Muscle of arm (tissue), 12 donors: ENCODE measurements around the gene KCTD6. TPM values are rescaled to one million over a fixed set of nuclear protein-coding genes. Genes with fewer than 3 reads are reported as not detected.

Experiments used
- DNase-seq: peaks from one replicate; pipeline ENCODE4 v3.0.0-alpha.2; 2013
- polyA plus RNA-seq, 12 donors: library from polyadenylated mRNA; unstranded; fragments of 120-200 nt; gene quantifications; one replicate each; pipeline ENCODE4 v1.2.1, GENCODE V29; 2013; ENCODE audit not compliant: insufficient read length in 12 of 12

The KCTD6 gene
- polyA plus RNA-seq, 12 donors: 9.7 to 17.3 (median 13.9) TPM; not detected in 1

GRCh38 chr3:58544541-58544940 lies 52.6 kb downstream of the KCTD6 start:
- DNase-seq: no peak

GRCh38 chr3:58551636-58552180 lies 59.8 kb downstream of the KCTD6 start:
- no peak for DNase-seq

Other genes with a start within 250 kb of the KCTD6 start
- gene RPP14, start 185.9 kb upstream of the KCTD6 start, polyA plus RNA-seq: 10 to 100 TPM in 11 of 12 donors, not detected in 1; 14.8 to 25.9 (median 20.2) TPM
- 100 to 1,000 TPM in 1 of 12 donors, 10 to 100 TPM in 10, 1 to 10 TPM in 1; 5.4 to 500 (median 12.4) TPM for gene HTD2, start 185.6 kb upstream of the KCTD6 start, polyA plus RNA-seq
- gene PXK, start 159.2 kb upstream of the KCTD6 start, polyA plus RNA-seq: 10 to 100 TPM in 11 of 12 donors, not detected in 1; 16.5 to 45.0 (median 25.0) TPM
- gene PDHB, start 58.3 kb upstream of the KCTD6 start, polyA plus RNA-seq: 10 to 100 TPM in 11 of 12 donors, not detected in 1; 49.8 to 92.5 (median 79.9) TPM
- 10 to 100 TPM in 11 of 12 donors, not detected in 1; 19.4 to 36.0 (median 26.6) TPM for gene ACOX2, start 45.1 kb downstream of the KCTD6 start, polyA plus RNA-seq
- 1 to 10 TPM in 6 of 12 donors, under 1 TPM in 4, not detected in 2; 0.80 to 2.0 (median 1.4) TPM for gene FAM107A, start 85.3 kb downstream of the KCTD6 start, polyA plus RNA-seq
- gene FAM3D, start 174.7 kb downstream of the KCTD6 start, polyA plus RNA-seq: 10 to 100 TPM in 2 of 12 donors, 1 to 10 TPM in 2, under 1 TPM in 1, not detected in 7; 0.27 to 25.6 (median 4.8) TPM